ENCODE results near the gene KMT2B.

Gene KMT2B

DNA sequence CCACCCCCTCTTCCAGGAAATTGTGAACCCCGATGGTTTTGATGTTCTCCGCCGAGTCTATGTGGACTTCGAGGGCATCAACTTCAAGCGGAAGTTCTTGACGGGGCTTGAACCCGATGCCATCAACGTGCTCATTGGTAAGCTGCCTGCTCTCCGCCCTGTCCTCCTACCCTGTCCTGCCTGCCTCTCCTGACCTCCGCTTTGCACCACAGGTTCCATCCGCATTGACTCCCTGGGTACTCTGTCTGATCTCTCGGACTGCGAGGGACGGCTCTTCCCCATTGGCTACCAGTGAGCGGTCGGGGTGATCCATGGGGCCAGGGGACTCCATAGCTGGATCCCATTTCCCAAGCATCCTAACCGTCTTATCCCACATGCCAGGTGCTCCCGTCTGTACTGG lies 12.5 kb downstream of the KMT2B start:
- no peaks in the 10 kb centered on the region for H3K4me1 ChIP-seq (ENCODE audit: insufficient read depth, low read length, poor library complexity, severe bottlenecking)
- H3K4me3 ChIP-seq (ENCODE audit: low read length, poor library complexity, severe bottlenecking) = no peak overlapping the region
- no peaks in the 10 kb centered on the region for H3K27me3 ChIP-seq (ENCODE audit: insufficient read depth, low read length, poor library complexity, severe bottlenecking)
- no peak overlapping the region for H2AFZ ChIP-seq (ENCODE audit: low read length)
- H3K9ac ChIP-seq (ENCODE audit: low read depth, low read length, poor library complexity, severe bottlenecking) = no peak overlapping the region
- H3K4me2 ChIP-seq (ENCODE audit: low read depth, low read length, poor library complexity, severe bottlenecking) = no peak overlapping the region
- peaks cover 56% of the 10 kb centered on the region; the same call in 1 of the 2 replicates for H3K36me3 ChIP-seq (ENCODE audit: insufficient read depth, low read length)
- H3F3A ChIP-seq (ENCODE audit: low read depth) = no peaks in the 10 kb centered on the region
- no peaks in the 10 kb centered on the region for H3K79me2 ChIP-seq (ENCODE audit: insufficient read depth, low read length)
- H3K9me2 ChIP-seq (replicated peaks; ENCODE audit: low read depth, low read length) = no peaks in the 10 kb centered on the region
- no peaks in the 10 kb centered on the region for H4K20me1 ChIP-seq (ENCODE audit: insufficient read depth, low read length, poor library complexity, severe bottlenecking)
- TF ChIP-seq EZH2phosphoT487 (IDR thresholded peaks at IDR 0.05; ENCODE audit: borderline replicate concordance) (no peak), CTCF (conservative IDR thresholded peaks at IDR 0.05; ENCODE audit: low read length) (no peak)
- no peaks in the 10 kb centered on the region for H3K9me3 ChIP-seq (ENCODE audit: insufficient read depth, low read depth, low read length)

DNA sequence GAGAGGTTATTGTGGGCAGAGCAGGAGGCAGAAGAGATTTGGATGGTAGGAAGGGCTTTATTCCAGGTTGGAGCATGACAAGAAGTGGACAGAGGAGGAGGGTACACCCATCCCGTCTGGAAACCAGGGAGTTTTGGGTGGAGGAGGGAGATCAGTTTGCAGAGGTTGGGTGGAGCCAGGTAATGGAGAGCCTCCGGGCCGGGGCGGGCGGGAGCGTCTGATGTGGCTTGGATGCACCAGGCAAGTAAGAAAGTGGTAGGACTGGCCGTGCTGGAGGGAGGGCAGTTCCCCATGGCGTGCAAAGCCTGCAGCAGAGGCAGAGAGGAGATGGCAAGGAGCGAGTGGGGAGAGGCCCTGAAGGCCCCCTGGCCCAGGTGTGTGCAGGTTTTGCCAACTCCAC lies 13.6 kb downstream of the KMT2B start:
- H3K4me1 ChIP-seq (ENCODE audit: insufficient read depth, low read length, poor library complexity, severe bottlenecking) = no peaks in the 10 kb centered on the region
- no peaks in the 10 kb centered on the region for H3K9me2 ChIP-seq (replicated peaks; ENCODE audit: low read depth, low read length)
- H3K4me3 ChIP-seq (ENCODE audit: low read length, poor library complexity, severe bottlenecking) = no peak overlapping the region
- H3K36me3 ChIP-seq (ENCODE audit: insufficient read depth, low read length) = peaks cover 47% of the 10 kb centered on the region; the same call in 1 of the 2 replicates
- H3K9ac ChIP-seq (ENCODE audit: low read depth, low read length, poor library complexity, severe bottlenecking) = no peak overlapping the region
- TF ChIP-seq CTCF (conservative IDR thresholded peaks at IDR 0.05; ENCODE audit: low read length) = no peak
- TF ChIP-seq EZH2phosphoT487 (IDR thresholded peaks at IDR 0.05; ENCODE audit: borderline replicate concordance) = no peak
- H3K27me3 ChIP-seq (ENCODE audit: insufficient read depth, low read length, poor library complexity, severe bottlenecking) = no peaks in the 10 kb centered on the region
- H3K4me2 ChIP-seq (ENCODE audit: low read depth, low read length, poor library complexity, severe bottlenecking) = no peak overlapping the region
- no peaks in the 10 kb centered on the region for H3F3A ChIP-seq (ENCODE audit: low read depth)
- no peaks in the 10 kb centered on the region for H4K20me1 ChIP-seq (ENCODE audit: insufficient read depth, low read length, poor library complexity, severe bottlenecking)
- H3K9me3 ChIP-seq (ENCODE audit: insufficient read depth, low read depth, low read length) = no peaks in the 10 kb centered on the region
- H3K79me2 ChIP-seq (ENCODE audit: insufficient read depth, low read length) = no peaks in the 10 kb centered on the region
- H2AFZ ChIP-seq (ENCODE audit: low read length) = no peak overlapping the region

GRCh38 chr19:35731779-35732405 lies 14.1 kb downstream of the KMT2B start:
- H3F3A ChIP-seq (ENCODE audit: low read depth) = no peaks in the 10 kb centered on the region
- H3K36me3 ChIP-seq (ENCODE audit: insufficient read depth, low read length) = peaks cover 48% of the 10 kb centered on the region; the same call in 1 of the 2 replicates
- H3K79me2 ChIP-seq (ENCODE audit: insufficient read depth, low read length) = no peaks in the 10 kb centered on the region
- H3K27me3 ChIP-seq (ENCODE audit: insufficient read depth, low read length, poor library complexity, severe bottlenecking) = no peaks in the 10 kb centered on the region
- H3K9me2 ChIP-seq (replicated peaks; ENCODE audit: low read depth, low read length) = no peaks in the 10 kb centered on the region
- H3K9me3 ChIP-seq (ENCODE audit: insufficient read depth, low read depth, low read length) = no peaks in the 10 kb centered on the region
- TF ChIP-seq EZH2phosphoT487 (IDR thresholded peaks at IDR 0.05; ENCODE audit: borderline replicate concordance) (no peak), CTCF (conservative IDR thresholded peaks at IDR 0.05; ENCODE audit: low read length) (no peak)
- no peak overlapping the region for H3K4me3 ChIP-seq (ENCODE audit: low read length, poor library complexity, severe bottlenecking)
- H3K4me1 ChIP-seq (ENCODE audit: insufficient read depth, low read length, poor library complexity, severe bottlenecking) = no peaks in the 10 kb centered on the region
- H3K9ac ChIP-seq (ENCODE audit: low read depth, low read length, poor library complexity, severe bottlenecking) = no peak overlapping the region
- H3K4me2 ChIP-seq (ENCODE audit: low read depth, low read length, poor library complexity, severe bottlenecking) = no peak overlapping the region
- no peak overlapping the region for H2AFZ ChIP-seq (ENCODE audit: low read length)
- no peaks in the 10 kb centered on the region for H4K20me1 ChIP-seq (ENCODE audit: insufficient read depth, low read length, poor library complexity, severe bottlenecking)

Data from Loucy (cell line).